HG03108 (cell line): ENCODE measurements around the gene SLC16A11.
"Not testable (repeated sequence)": the region's sequence is repeated elsewhere in the genome, so short reads cannot be mapped to it uniquely, and the experiment has no call there.

Experiments
- ATAC-seq: cut with Tn5 transposase; IDR thresholded peaks from one replicate; pipeline ENCODE4 v1.9.1; 2021; ENCODE audit warnings: moderate library complexity; ENCODE audit not compliant: unreplicated experiment

The SLC16A11 gene

GRCh38 chr17:7043497-7044198, at the start of gene SLC16A11:
Gene SLC16A11 (minus strand): TSS chr17:7044092. CDS start chr17:7043513, 579 bp downstream.
- ATAC-seq, result no peak

- not testable (repeated sequence) for ATAC-seq
Measured at GRCh38 chr17:7091311-7092005, 47.6 kb upstream of the SLC16A11 start.

- ATAC-seq, result not testable (repeated sequence)
Measured at GRCh38 chr17:7089570-7089969, 45.7 kb upstream of the SLC16A11 start.

GRCh38 chr17:7088442-7088841, 44.5 kb upstream of the SLC16A11 start:
- ATAC-seq, result not testable (repeated sequence)

GRCh38 chr17:7084088-7084487, 40.2 kb upstream of the SLC16A11 start:
- ATAC-seq, result no peak

- ATAC-seq, result no peak
Measured at GRCh38 chr17:7083592-7083991, 39.7 kb upstream of the SLC16A11 start.

- no peak for ATAC-seq
Measured at GRCh38 chr17:7081341-7082062, 37.6 kb upstream of the SLC16A11 start.

GRCh38 chr17:7080456-7081041, 36.7 kb upstream of the SLC16A11 start:
- ATAC-seq, result no peak

GRCh38 chr17:7079581-7080455, 35.9 kb upstream of the SLC16A11 start, which contains the start of gene CLEC10A:
Gene CLEC10A (minus strand): TSS chr17:7080251. CDS start chr17:7078812, 1,439 bp downstream.
- ATAC-seq, result no peak

- ATAC-seq, result no peak
Measured at GRCh38 chr17:7078711-7079110, 34.8 kb upstream of the SLC16A11 start.

GRCh38 chr17:7077911-7078546, 34.1 kb upstream of the SLC16A11 start:
- no peak for ATAC-seq

GRCh38 chr17:7074931-7075330, 31.0 kb upstream of the SLC16A11 start:
- no peak for ATAC-seq

- no peak for ATAC-seq
Measured at GRCh38 chr17:7072406-7072805, 28.5 kb upstream of the SLC16A11 start.

GRCh38 chr17:7070712-7071111, 26.8 kb upstream of the SLC16A11 start:
- no peak for ATAC-seq

GRCh38 chr17:7068268-7068667, 24.4 kb upstream of the SLC16A11 start:
- ATAC-seq, result no peak

GRCh38 chr17:7067198-7067597, 23.3 kb upstream of the SLC16A11 start:
- no peak for ATAC-seq

- ATAC-seq, result no peak
Measured at GRCh38 chr17:7064261-7064660, 20.4 kb upstream of the SLC16A11 start.

- no peak for ATAC-seq
Measured at GRCh38 chr17:7063518-7064094, 19.7 kb upstream of the SLC16A11 start.

- ATAC-seq, result no peak
Measured at GRCh38 chr17:7060165-7060891, 16.4 kb upstream of the SLC16A11 start.
